Keratinocyte (primary cell): Measurements from ENCODE around the gene SPOCK1. TPM values are rescaled to one million over a fixed set of nuclear protein-coding genes. Genes with fewer than 3 reads are reported as not detected.

Experiments
- DNase-seq: peaks from one replicate; pipeline ENCODE4 v3.0.0-alpha.2; 2011; ENCODE audit warnings: low read depth, missing footprints, low spot score
- FAIRE-seq: peaks from 2 replicates; lab custom pipeline; 2011; peaks lifted over from hg19 to GRCh38; lab: Jason Lieb, UNC
- H2AFZ ChIP-seq: 2 replicates; pipeline ENCODE4 v1.6.0; 2012; ENCODE audit warnings: low read length, control low read depth, inconsistent platforms; ENCODE audit not compliant: control insufficient read depth
- H3K27ac ChIP-seq: 2 replicates; pipeline ENCODE4 v1.5.1; 2011; ENCODE audit warnings: low read length; ENCODE audit not compliant: control insufficient read depth, insufficient read depth
- H3K27me3 ChIP-seq: 3 replicates; pipeline ENCODE4 v1.6.0; 2011; ENCODE audit warnings: low read length; ENCODE audit not compliant: control insufficient read depth, insufficient read depth; ENCODE audit errors: extremely low read depth
- H3K36me3 ChIP-seq, 2 experiments: 2 replicates in 1 of 2; 3 replicates in 1 of 2; pipeline ENCODE4 v1.5.1; 2011; ENCODE audit warnings: low read length in 2 of 2, mild to moderate bottlenecking in 1 of 2; ENCODE audit not compliant: control insufficient read depth in 2 of 2, insufficient read depth in 2 of 2; ENCODE audit errors: extremely low read depth in 1 of 2
- H3K4me1 ChIP-seq: 3 replicates; pipeline ENCODE4 v1.5.1; 2011; ENCODE audit warnings: low read length; ENCODE audit not compliant: control insufficient read depth, insufficient read depth; ENCODE audit errors: extremely low read depth
- H3K4me2 ChIP-seq: 3 replicates; pipeline ENCODE4 v1.6.0; 2011; ENCODE audit warnings: low read depth, low read length; ENCODE audit not compliant: control insufficient read depth, insufficient read depth; ENCODE audit errors: extremely low read depth
- H3K4me3 ChIP-seq, 3 experiments: fragments of 200-600 bp in 1 of 3; sonication (generic) in 1 of 3; 2 replicates in 2 of 3; 3 replicates in 1 of 3; pipeline ENCODE4 v1.5.1; 2011 to 2016; ENCODE audit warnings: low read length in 3 of 3, mild to moderate bottlenecking in 3 of 3, control low read depth in 2 of 3, inconsistent platforms in 1 of 3, low read depth in 1 of 3, mixed read lengths in 1 of 3, mixed run types in 1 of 3, moderate library complexity in 1 of 3; ENCODE audit not compliant: control insufficient read depth in 2 of 3, insufficient read depth in 2 of 3; ENCODE audit errors: extremely low read depth in 1 of 3
- H3K79me2 ChIP-seq: 2 replicates; pipeline ENCODE4 v1.6.0; 2012; ENCODE audit warnings: low read length; ENCODE audit not compliant: control insufficient read depth, insufficient read depth
- H3K9ac ChIP-seq: 3 replicates; pipeline ENCODE4 v1.6.0; 2011; ENCODE audit warnings: low read length; ENCODE audit not compliant: control insufficient read depth, insufficient read depth; ENCODE audit errors: extremely low read depth
- H3K9me1 ChIP-seq: 3 replicates; pipeline ENCODE4 v1.6.0; 2011; ENCODE audit warnings: low read length; ENCODE audit not compliant: control insufficient read depth, insufficient read depth; ENCODE audit errors: extremely low read depth
- H3K9me3 ChIP-seq: 2 replicates; pipeline ENCODE4 v1.5.1; 2012; ENCODE audit warnings: low read depth, low read length; ENCODE audit not compliant: control insufficient read depth
- H4K20me1 ChIP-seq: 3 replicates; pipeline ENCODE4 v1.6.0; 2011; ENCODE audit warnings: low read length; ENCODE audit not compliant: control insufficient read depth, insufficient read depth; ENCODE audit errors: extremely low read depth
- CTCF ChIP-seq, 3 experiments: IDR thresholded peaks in 1 of 3; conservative IDR thresholded peaks in 1 of 3; optimal IDR thresholded peaks in 1 of 3; 2 replicates in 2 of 3; 3 replicates in 1 of 3; pipeline versions ENCODE3 to v1.5.1; 2011; ENCODE audit warnings: low read length in 3 of 3, mild to moderate bottlenecking in 3 of 3, moderate library complexity in 2 of 3, control low read depth in 1 of 3, inconsistent platforms in 1 of 3; ENCODE audit not compliant: insufficient read depth in 2 of 3; ENCODE audit errors: extremely low read depth in 1 of 3
- EZH2 ChIP-seq: IDR thresholded peaks from one replicate; pipeline ENCODE4 v1.6.1; 2012; ENCODE audit warnings: inconsistent platforms, mild to moderate bottlenecking, low read length, moderate library complexity
- dilution Hi-C: fragments of 300-500 bp; cut with MboI; formaldehyde crosslinking; loops from one replicate; pipeline ENCODE4 v1.7.0; 2020; ENCODE audit warnings: low sequenced_read_pairs; ENCODE audit not compliant: extremely low pct_ligation_motif_present
- polyA plus RNA-seq, 5 experiments: library from polyadenylated mRNA; depleted of rRNA in 3 of 5; stranded (reverse) in 3 of 5; stranded (forward) in 1 of 5; unstranded in 1 of 5; fragments of >200 nt; gene quantifications; 1 replicate in 1 of 5; 2 replicates in 3 of 5; 3 replicates in 1 of 5; pipeline versions ENCODE4 v1.2.1 to v1.2.3, GENCODE V29; 2011 to 2012; ENCODE audit warnings: missing spikeins in 2 of 5, low read depth in 1 of 5, low replicate concordance in 1 of 5

SPOCK1 gene
- polyA plus RNA-seq, 1 donor (not counting 4 experiments of a cell fraction or from before 2014, with no cell fraction given): 5.5 TPM

GRCh38 chr5:137333928-137334327 is 165.2 kb downstream of the SPOCK1 start:
- Histone ChIP-seq H3K9me1 (no peaks in the 10 kb centered on the region), H3K27ac (no peak overlapping the region), H3K4me1 (no peaks in the 10 kb centered on the region), H3K4me2 (no peak overlapping the region), H2AFZ (no peak overlapping the region), H3K79me2 (no peaks in the 10 kb centered on the region), H4K20me1 (no peaks in the 10 kb centered on the region), H3K9ac (no peak overlapping the region), H3K4me3 (no peak overlapping the region), H3K9me3 (no peaks in the 10 kb centered on the region), H3K27me3 (peaks cover 3% of the 10 kb centered on the region), H3K36me3 (no peaks in the 10 kb centered on the region)
- dilution Hi-C loops: no loop called here
- FAIRE-seq (no peak), DNase-seq (no peak)
- TF ChIP-seq CTCF (optimal IDR thresholded peaks at IDR 0.05 in 1 of 3, IDR thresholded peaks at IDR 0.05 in 1 of 3, conservative IDR thresholded peaks at IDR 0.05 in 1 of 3; ENCODE audit: extremely low read depth in 1 of 3, insufficient read depth in 2 of 3, low read length in 3 of 3): no peak
- no peak for TF ChIP-seq EZH2

- no peak for TF ChIP-seq CTCF (optimal IDR thresholded peaks at IDR 0.05 in 1 of 3, IDR thresholded peaks at IDR 0.05 in 1 of 3, conservative IDR thresholded peaks at IDR 0.05 in 1 of 3; ENCODE audit: extremely low read depth in 1 of 3, insufficient read depth in 2 of 3, low read length in 3 of 3)
- no peak for TF ChIP-seq EZH2
- Histone ChIP-seq H3K9me1 (no peaks in the 10 kb centered on the region), H3K4me1 (no peaks in the 10 kb centered on the region), H3K4me2 (no peak overlapping the region), H2AFZ (no peak overlapping the region), H3K27ac (no peak overlapping the region), H3K9me3 (no peaks in the 10 kb centered on the region), H4K20me1 (no peaks in the 10 kb centered on the region), H3K27me3 (peaks cover 3% of the 10 kb centered on the region), H3K36me3 (no peaks in the 10 kb centered on the region), H3K9ac (no peak overlapping the region), H3K4me3 (no peak overlapping the region), H3K79me2 (no peaks in the 10 kb centered on the region)
- no peak for FAIRE-seq
- dilution Hi-C loops: no loop called here
- DNase-seq: no peak
These were observed 165.7 kb downstream of the SPOCK1 start for GRCh38 chr5:137333475-137333874.
